IMR-90 (cell line): ENCODE results near the gene PITX2. TPM values are rescaled to one million over a fixed set of nuclear protein-coding genes. Genes with fewer than 3 reads are reported as not detected.
A peak's percentile ranks its signal among the peaks of the same experiment; 100 is the strongest.

Experiments
- ATAC-seq: fragments of 200-7000 bp; cut with Tn5 transposase; 2 replicates; pipeline ENCODE4 v1.9.1; 2020; ENCODE audit warnings: low read depth, mild to moderate bottlenecking, moderate library complexity
- BruUV-seq: library from RNA; stranded (reverse); fragments of 400-500 nt; replicated peaks from 2 replicates; lab custom pipeline; 2021; lab: Mats Ljungman, UMichigan
- CTCF ChIA-PET: fragments of 300-600 bp; formaldehyde crosslinking; extraction: SDS; loops from one replicate; lab custom pipeline; 2021; ENCODE audit warnings: antibody characterized with exemption; lab: Yijun Ruan, JAX
- POLR2A ChIA-PET: fragments of 300-600 bp; sonication (Branson Sonifier 250); formaldehyde crosslinking; loops from one replicate; lab custom pipeline; 2022; ENCODE audit warnings: antibody characterized with exemption; ENCODE audit not compliant: unreplicated experiment; lab: Charles Lee
- DNase-seq: peaks from one replicate; pipeline ENCODE4 v3.0.0; 2013
- H2AFZ ChIP-seq: replicated peaks from 2 replicates; pipeline ENCODE3; 2013; ENCODE audit warnings: low read length, mild to moderate bottlenecking; ENCODE audit not compliant: poor library complexity
- H2AK5ac ChIP-seq: 2 replicates; pipeline ENCODE4 v1.6.1; 2013; ENCODE audit warnings: low read depth, low read length, inconsistent platforms
- H2AK9ac ChIP-seq: replicated peaks from 2 replicates; pipeline ENCODE3; 2013; ENCODE audit warnings: mild to moderate bottlenecking, low read depth, low read length, moderate library complexity; ENCODE audit not compliant: poor library complexity
- H2BK120ac ChIP-seq: 2 replicates; pipeline ENCODE4 v1.6.1; 2013; ENCODE audit warnings: low read depth, low read length, inconsistent platforms
- H2BK15ac ChIP-seq: 3 replicates; pipeline ENCODE4 v1.6.1; 2013; ENCODE audit warnings: low read depth, low read length, inconsistent platforms
- H2BK20ac ChIP-seq: 2 replicates; pipeline ENCODE4 v1.6.1; 2013; ENCODE audit warnings: low read depth, mild to moderate bottlenecking, inconsistent platforms, low read length, moderate library complexity
- H2BK5ac ChIP-seq: 2 replicates; pipeline ENCODE4 v1.6.1; 2013; ENCODE audit warnings: mild to moderate bottlenecking, low read depth, low read length, inconsistent platforms; ENCODE audit not compliant: poor library complexity, severe bottlenecking
- H3K14ac ChIP-seq: replicated peaks from 2 replicates; pipeline ENCODE4 v1.6.1; 2013; ENCODE audit warnings: low read depth, low read length, inconsistent platforms
- H3K18ac ChIP-seq: 2 replicates; pipeline ENCODE4 v1.6.1; 2013; ENCODE audit warnings: low read depth, low read length, control low read depth
- H3K23ac ChIP-seq: 2 replicates; pipeline ENCODE4 v1.6.1; 2013; ENCODE audit warnings: low read depth, low read length, inconsistent platforms
- H3K27ac ChIP-seq: 2 replicates; pipeline ENCODE4 v1.5.1; 2013; ENCODE audit warnings: mild to moderate bottlenecking, control low read depth, low read length; ENCODE audit not compliant: insufficient read depth
- H3K27me3 ChIP-seq: 2 replicates; pipeline ENCODE4 v1.6.1; 2013; ENCODE audit warnings: low read length; ENCODE audit not compliant: control insufficient read depth, insufficient read depth
- H3K36me3 ChIP-seq: 2 replicates; pipeline ENCODE4 v1.6.1; 2013; ENCODE audit warnings: low read length, mixed read lengths; ENCODE audit not compliant: control insufficient read depth, insufficient read depth
- H3K4ac ChIP-seq: 2 replicates; pipeline ENCODE4 v1.6.1; 2013; ENCODE audit warnings: low read depth, low read length, inconsistent platforms
- H3K4me1 ChIP-seq: 2 replicates; pipeline ENCODE4 v1.6.1; 2013; ENCODE audit warnings: low read length, mixed read lengths; ENCODE audit not compliant: control insufficient read depth, insufficient read depth
- H3K4me2 ChIP-seq: 2 replicates; pipeline ENCODE4 v1.6.1; 2013; ENCODE audit warnings: low read depth, mild to moderate bottlenecking, control low read depth, low read length, moderate library complexity
- H3K4me3 ChIP-seq: 2 replicates; pipeline ENCODE4 v1.5.1; 2013; ENCODE audit warnings: low read depth, mild to moderate bottlenecking, control low read depth, low read length, moderate library complexity; ENCODE audit not compliant: insufficient read depth
- H3K56ac ChIP-seq: 2 replicates; pipeline ENCODE4 v1.6.1; 2013; ENCODE audit warnings: low read length, inconsistent platforms; ENCODE audit not compliant: insufficient read depth; ENCODE audit errors: extremely low read depth
- H3K79me1 ChIP-seq, 2 experiments: 2 replicates each; pipeline ENCODE4 v1.6.1; 2013; ENCODE audit warnings: low read length in 2 of 2, inconsistent platforms in 1 of 2, low read depth in 1 of 2
- H3K9ac ChIP-seq: 2 replicates; pipeline ENCODE4 v1.6.1; 2013; ENCODE audit warnings: low read depth, low read length, control low read depth
- H3K9me1 ChIP-seq: 2 replicates; pipeline ENCODE4 v1.6.1; 2013; ENCODE audit warnings: low read length, inconsistent platforms; ENCODE audit not compliant: insufficient read depth
- H3K9me3 ChIP-seq: 2 replicates; pipeline ENCODE4 v1.6.1; 2013; ENCODE audit warnings: low read length; ENCODE audit not compliant: control insufficient read depth, insufficient read depth
- H4K20me1 ChIP-seq: 2 replicates; pipeline ENCODE4 v1.6.1; 2013; ENCODE audit warnings: low read length, inconsistent platforms; ENCODE audit not compliant: insufficient read depth
- H4K5ac ChIP-seq: 2 replicates; pipeline ENCODE4 v1.6.1; 2013; ENCODE audit warnings: mild to moderate bottlenecking, low read depth, low read length, control low read depth
- H4K8ac ChIP-seq, 2 experiments: 2 replicates each; pipeline ENCODE4 v1.6.1; 2013; ENCODE audit warnings: low read depth in 2 of 2, low read length in 2 of 2, control low read depth in 1 of 2, inconsistent platforms in 1 of 2
- H4K91ac ChIP-seq: 2 replicates; pipeline ENCODE4 v1.6.1; 2013; ENCODE audit warnings: low read depth, low read length, inconsistent platforms; ENCODE audit not compliant: insufficient read depth
- BHLHE40 ChIP-seq: fragments of 150-350 bp; IDR thresholded peaks from 2 replicates; pipeline ENCODE4 v1.6.1; 2016; ENCODE audit warnings: mild to moderate bottlenecking, low read depth, low read length
- CEBPB ChIP-seq: IDR thresholded peaks from 2 replicates; pipeline ENCODE4 v1.6.1; 2012; ENCODE audit warnings: low read depth, low read length, improper control_type of control experiment
- CHD1 ChIP-seq: IDR thresholded peaks from 2 replicates; pipeline ENCODE4 v1.6.1; 2012; ENCODE audit warnings: low read depth, low read length, improper control_type of control experiment
- ELK1 ChIP-seq: fragments of 150-350 bp; IDR thresholded peaks from 2 replicates; pipeline ENCODE4 v1.6.1; 2016; ENCODE audit warnings: low read depth, mild to moderate bottlenecking, low read length, moderate library complexity, borderline replicate concordance
- FOS ChIP-seq: fragments of 150-350 bp; IDR thresholded peaks from 2 replicates; pipeline ENCODE4 v1.6.1; 2016; ENCODE audit warnings: low read depth, low read length
- MAFK ChIP-seq: IDR thresholded peaks from 2 replicates; pipeline ENCODE4 v1.6.1; 2012; ENCODE audit warnings: low read depth, low read length, improper control_type of control experiment
- MAZ ChIP-seq: IDR thresholded peaks from 2 replicates; pipeline ENCODE4 v1.6.1; 2012; ENCODE audit warnings: low read depth, mild to moderate bottlenecking, low read length, improper control_type of control experiment, moderate library complexity, borderline replicate concordance
- MXI1 ChIP-seq: IDR thresholded peaks from 2 replicates; pipeline ENCODE4 v1.6.1; 2012; ENCODE audit warnings: low read depth, mild to moderate bottlenecking, low read length, moderate library complexity, borderline replicate concordance
- NFE2L2 ChIP-seq: fragments of 150-350 bp; IDR thresholded peaks from 2 replicates; pipeline ENCODE4 v1.6.1; 2016; ENCODE audit warnings: low read depth, mild to moderate bottlenecking, low read length
- POLR2A ChIP-seq: IDR thresholded peaks from 2 replicates; pipeline ENCODE4 v1.6.1; 2012; ENCODE audit warnings: mild to moderate bottlenecking, low read depth, low read length
- RAD21 ChIP-seq: IDR thresholded peaks from 2 replicates; pipeline ENCODE4 v1.6.1; 2012; ENCODE audit warnings: low read length, improper control_type of control experiment
- RCOR1 ChIP-seq: IDR thresholded peaks from 2 replicates; pipeline ENCODE4 v1.6.1; 2012; ENCODE audit warnings: mild to moderate bottlenecking, low read length, improper control_type of control experiment; ENCODE audit not compliant: insufficient replicate concordance
- RFX5 ChIP-seq: IDR thresholded peaks from 2 replicates; pipeline ENCODE4 v1.8.0; 2012; ENCODE audit warnings: low read depth, mild to moderate bottlenecking, low read length, moderate library complexity
- SMC3 ChIP-seq: fragments of 150-350 bp; IDR thresholded peaks from 2 replicates; pipeline ENCODE4 v1.6.1; 2016; ENCODE audit warnings: low read depth, mild to moderate bottlenecking, antibody characterized with exemption, low read length, moderate library complexity
- USF2 ChIP-seq: fragments of 150-350 bp; IDR thresholded peaks from 2 replicates; pipeline ENCODE4 v1.6.1; 2017; ENCODE audit warnings: mild to moderate bottlenecking, antibody characterized with exemption, low read length, low read depth
- WGBS, 2 experiments: methylation state at CpG; one replicate each; pipeline versions ENCODE4 v1.1.5 to v1.1.7; 2013; ENCODE audit warnings: missing lambda C conversion rate in 2 of 2; ENCODE audit not compliant: insufficient read length in 1 of 2; ENCODE audit errors: extremely low coverage in 2 of 2; 5-methylcytosine and 5-hydroxymethylcytosine counted together
- dilution Hi-C: fragments of 300-500 bp; cut with HindIII; formaldehyde crosslinking; loops from one replicate; pipeline ENCODE4 v1.14.3; 2018; ENCODE audit warnings: low sequenced_read_pairs; ENCODE audit not compliant: unreplicated experiment
- in situ Hi-C: fragments of 300-500 bp; cut with MboI; formaldehyde crosslinking; loops from 3 replicates; pipeline ENCODE4 v1.14.3; 2019; ENCODE audit warnings: low sequenced_read_pairs, inconsistent platforms, mixed read lengths
- intact Hi-C: fragments of 100-400 bp; cut with micrococcal nuclease; formaldehyde crosslinking; loops from 2 replicates; pipeline ENCODE4 v1.10.0; 2022
- polyA plus RNA-seq, 3 experiments: library from polyadenylated mRNA; depleted of rRNA; stranded (reverse); fragments of >200 nt; gene quantifications; 2 replicates each; pipeline ENCODE4 v1.2.3, GENCODE V29; 2012; ENCODE audit warnings: low replicate concordance in 1 of 3
- total RNA-seq: library from RNA; depleted of rRNA; stranded (reverse); fragments of >200 nt; gene quantifications from 2 replicates; pipeline ENCODE4 v1.2.3, GENCODE V29; 2012
- TF ChIP-seq, protein P1 (sequence below): conservative IDR thresholded peaks from 2 replicates; pipeline ENCODE4 v1.5.1; 2012; ENCODE audit warnings: mild to moderate bottlenecking, low read depth, low read length, improper control_type of control experiment

PITX2 gene
- total and polyA plus RNA-seq, 2 of the 4 experiments (the other 2 are of a cell fraction), result 3.0 to 6.3 TPM

DNA sequence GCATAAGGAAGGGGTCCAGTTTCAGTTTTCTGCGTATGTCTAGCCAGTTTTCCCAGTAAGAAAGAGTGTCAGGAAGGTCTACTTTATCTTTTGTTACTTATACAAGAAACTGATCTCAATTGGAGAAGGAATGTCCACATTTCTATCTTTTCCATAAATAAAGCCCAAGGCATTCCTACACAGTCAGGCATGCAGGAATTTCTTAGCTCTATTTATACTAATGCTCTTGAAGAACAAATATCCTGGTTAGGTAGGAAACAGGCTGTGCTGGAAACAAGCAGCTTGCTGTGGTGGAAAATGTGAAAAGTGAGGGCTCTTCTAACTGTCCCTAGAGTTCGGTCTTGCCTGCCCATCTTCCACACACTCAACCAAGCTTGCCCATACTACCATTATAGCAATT is 37.9 kb upstream of the PITX2 start:
- POLR2A ChIA-PET, result no interaction called here
- dilution Hi-C loops, result no loop called here
- intact Hi-C loops, result no loop called here
- Histone ChIP-seq H2BK20ac (no peak overlapping the region), H3K23ac (no peak overlapping the region), H2AK9ac (no peak overlapping the region), H3K4ac (no peak overlapping the region; the same call in 1 of the 2 replicates), H3K18ac (no peak overlapping the region), H2AK5ac (no peak overlapping the region), H2BK120ac (no peak overlapping the region), H3K36me3 (no peaks in the 10 kb centered on the region), H3K14ac (no peak overlapping the region), H3K27me3 (no peaks in the 10 kb centered on the region), H4K8ac (no peak overlapping the region), H3K27ac (no peak overlapping the region), H3K9me1 (0 out of 2 replicates have a peak, but pooled peaks cover 5% of the 10 kb centered on the region), H2BK5ac (no peak overlapping the region), H3K56ac (no peak overlapping the region), H2AFZ (no peak overlapping the region), H3K4me1 (peaks cover 3% of the 10 kb centered on the region; the same call in 1 of the 2 replicates), H3K9ac (no peak overlapping the region), H4K91ac (no peak overlapping the region), H3K4me3 (no peak overlapping the region), H2BK15ac (no peak overlapping the region), H3K79me1 (no peaks in the 10 kb centered on the region), H4K20me1 (no peaks in the 10 kb centered on the region), H4K5ac (no peak overlapping the region), H3K9me3 (peaks cover 2% of the 10 kb centered on the region; the same call in 1 of the 2 replicates), H3K4me2 (no peak overlapping the region)
- TF ChIP-seq MAFK (no peak), NFE2L2 (no peak), FOS (no peak), POLR2A (no peak), USF2 (no peak), RAD21 (no peak), MXI1 (no peak), BHLHE40 (no peak), SMC3 (no peak), CHD1 (no peak), ELK1 (no peak), MAZ (no peak), RCOR1 (no peak), CEBPB (no peak), RFX5 (no peak)
- TF ChIP-seq, protein P1, sequence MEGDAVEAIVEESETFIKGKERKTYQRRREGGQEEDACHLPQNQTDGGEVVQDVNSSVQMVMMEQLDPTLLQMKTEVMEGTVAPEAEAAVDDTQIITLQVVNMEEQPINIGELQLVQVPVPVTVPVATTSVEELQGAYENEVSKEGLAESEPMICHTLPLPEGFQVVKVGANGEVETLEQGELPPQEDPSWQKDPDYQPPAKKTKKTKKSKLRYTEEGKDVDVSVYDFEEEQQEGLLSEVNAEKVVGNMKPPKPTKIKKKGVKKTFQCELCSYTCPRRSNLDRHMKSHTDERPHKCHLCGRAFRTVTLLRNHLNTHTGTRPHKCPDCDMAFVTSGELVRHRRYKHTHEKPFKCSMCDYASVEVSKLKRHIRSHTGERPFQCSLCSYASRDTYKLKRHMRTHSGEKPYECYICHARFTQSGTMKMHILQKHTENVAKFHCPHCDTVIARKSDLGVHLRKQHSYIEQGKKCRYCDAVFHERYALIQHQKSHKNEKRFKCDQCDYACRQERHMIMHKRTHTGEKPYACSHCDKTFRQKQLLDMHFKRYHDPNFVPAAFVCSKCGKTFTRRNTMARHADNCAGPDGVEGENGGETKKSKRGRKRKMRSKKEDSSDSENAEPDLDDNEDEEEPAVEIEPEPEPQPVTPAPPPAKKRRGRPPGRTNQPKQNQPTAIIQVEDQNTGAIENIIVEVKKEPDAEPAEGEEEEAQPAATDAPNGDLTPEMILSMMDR, result no peak
- no TSS peak for BruUV-seq
- in situ Hi-C loops, result no loop called here
- peak; percentile 73 for ATAC-seq
- WGBS, 2 experiments, result no CpG with 5 or more reads among the region's 2 CpGs
- CTCF ChIA-PET, result interaction anchor here (0.6 kb wide), 2 partner anchors 245 to 309 kb away, joined by 3 read pairs; no protein-coding TSS in a partner anchor
- peak; percentile 15 for DNase-seq
